ENCODE measurements around the gene MAP7D1.
"Not testable (repeated sequence)": the region's sequence is repeated elsewhere in the genome, so short reads cannot be mapped to it uniquely, and the experiment has no call there.

The MAP7D1 gene

GRCh38 chr1:36207339-36207738 lies 51.4 kb downstream of the MAP7D1 start:
- no peak for DNase-seq (ENCODE audit: low spot score)
- TF ChIP-seq CTCF (IDR thresholded peaks at IDR 0.05; ENCODE audit: extremely low read depth, insufficient read depth, missing control alignments), result no peak
- in situ Hi-C loops (cut with MboI; ENCODE audit: low pct_unique_long_range_greater_than_20kb, low sequenced_read_pairs, unreplicated experiment), result no loop called here

- TF ChIP-seq CTCF (IDR thresholded peaks at IDR 0.05; ENCODE audit: extremely low read depth, insufficient read depth, missing control alignments), result no peak
- in situ Hi-C loops (cut with MboI; ENCODE audit: low pct_unique_long_range_greater_than_20kb, low sequenced_read_pairs, unreplicated experiment), result no loop called here
Observed at GRCh38 chr1:36208978-36209703, 53.2 kb downstream of the MAP7D1 start.

GRCh38 chr1:36211307-36211706 lies 55.3 kb downstream of the MAP7D1 start:
- in situ Hi-C loops (cut with MboI; ENCODE audit: low pct_unique_long_range_greater_than_20kb, low sequenced_read_pairs, unreplicated experiment), result no loop called here
- TF ChIP-seq CTCF (IDR thresholded peaks at IDR 0.05; ENCODE audit: extremely low read depth, insufficient read depth, missing control alignments), result no peak

More at GRCh38 chr1:36208978-36209703, 53.2 kb downstream of the MAP7D1 start:
- DNase-seq (ENCODE audit: low spot score), result no peak

GRCh38 chr1:36211841-36212240 lies 55.9 kb downstream of the MAP7D1 start:
- no peak for TF ChIP-seq CTCF (IDR thresholded peaks at IDR 0.05; ENCODE audit: extremely low read depth, insufficient read depth, missing control alignments)
- in situ Hi-C loops (cut with MboI; ENCODE audit: low pct_unique_long_range_greater_than_20kb, low sequenced_read_pairs, unreplicated experiment), result no loop called here
- DNase-seq (ENCODE audit: low spot score), result no peak

More at GRCh38 chr1:36211307-36211706, 55.3 kb downstream of the MAP7D1 start:
- DNase-seq (ENCODE audit: low spot score), result no peak

- in situ Hi-C loops (cut with MboI; ENCODE audit: low pct_unique_long_range_greater_than_20kb, low sequenced_read_pairs, unreplicated experiment), result no loop called here
- TF ChIP-seq CTCF (IDR thresholded peaks at IDR 0.05; ENCODE audit: extremely low read depth, insufficient read depth, missing control alignments), result no peak
- no peak for DNase-seq (ENCODE audit: low spot score)
Observed at GRCh38 chr1:36212782-36213181, 56.8 kb downstream of the MAP7D1 start.

- no peak for TF ChIP-seq CTCF (IDR thresholded peaks at IDR 0.05; ENCODE audit: extremely low read depth, insufficient read depth, missing control alignments)
Observed at GRCh38 chr1:36217670-36218069, 61.7 kb downstream of the MAP7D1 start.

GRCh38 chr1:36221901-36222300 lies 65.9 kb downstream of the MAP7D1 start:
- in situ Hi-C loops (cut with MboI; ENCODE audit: low pct_unique_long_range_greater_than_20kb, low sequenced_read_pairs, unreplicated experiment); DNase-seq (ENCODE audit: low spot score): not testable (repeated sequence)

More at GRCh38 chr1:36217670-36218069, 61.7 kb downstream of the MAP7D1 start:
- no peak for DNase-seq (ENCODE audit: low spot score)
- in situ Hi-C loops (cut with MboI; ENCODE audit: low pct_unique_long_range_greater_than_20kb, low sequenced_read_pairs, unreplicated experiment), result no loop called here

Measured in GM13977 (cell line).